ENCODE data around the gene RIMS3.

Gene RIMS3

GRCh38 chr1:40679165-40679953 lies 13.9 kb upstream of the RIMS3 start:
- no peak overlapping the region for H3K4me3 ChIP-seq (ENCODE audit: control insufficient read depth, low read depth, low read length)
- TF ChIP-seq, protein P1, sequence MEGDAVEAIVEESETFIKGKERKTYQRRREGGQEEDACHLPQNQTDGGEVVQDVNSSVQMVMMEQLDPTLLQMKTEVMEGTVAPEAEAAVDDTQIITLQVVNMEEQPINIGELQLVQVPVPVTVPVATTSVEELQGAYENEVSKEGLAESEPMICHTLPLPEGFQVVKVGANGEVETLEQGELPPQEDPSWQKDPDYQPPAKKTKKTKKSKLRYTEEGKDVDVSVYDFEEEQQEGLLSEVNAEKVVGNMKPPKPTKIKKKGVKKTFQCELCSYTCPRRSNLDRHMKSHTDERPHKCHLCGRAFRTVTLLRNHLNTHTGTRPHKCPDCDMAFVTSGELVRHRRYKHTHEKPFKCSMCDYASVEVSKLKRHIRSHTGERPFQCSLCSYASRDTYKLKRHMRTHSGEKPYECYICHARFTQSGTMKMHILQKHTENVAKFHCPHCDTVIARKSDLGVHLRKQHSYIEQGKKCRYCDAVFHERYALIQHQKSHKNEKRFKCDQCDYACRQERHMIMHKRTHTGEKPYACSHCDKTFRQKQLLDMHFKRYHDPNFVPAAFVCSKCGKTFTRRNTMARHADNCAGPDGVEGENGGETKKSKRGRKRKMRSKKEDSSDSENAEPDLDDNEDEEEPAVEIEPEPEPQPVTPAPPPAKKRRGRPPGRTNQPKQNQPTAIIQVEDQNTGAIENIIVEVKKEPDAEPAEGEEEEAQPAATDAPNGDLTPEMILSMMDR (conservative IDR thresholded peaks at IDR 0.05; ENCODE audit: control insufficient read depth, insufficient read depth, low read depth, low read length) = no peak
- DNase-seq (ENCODE audit: low read depth) = no peak

DNA sequence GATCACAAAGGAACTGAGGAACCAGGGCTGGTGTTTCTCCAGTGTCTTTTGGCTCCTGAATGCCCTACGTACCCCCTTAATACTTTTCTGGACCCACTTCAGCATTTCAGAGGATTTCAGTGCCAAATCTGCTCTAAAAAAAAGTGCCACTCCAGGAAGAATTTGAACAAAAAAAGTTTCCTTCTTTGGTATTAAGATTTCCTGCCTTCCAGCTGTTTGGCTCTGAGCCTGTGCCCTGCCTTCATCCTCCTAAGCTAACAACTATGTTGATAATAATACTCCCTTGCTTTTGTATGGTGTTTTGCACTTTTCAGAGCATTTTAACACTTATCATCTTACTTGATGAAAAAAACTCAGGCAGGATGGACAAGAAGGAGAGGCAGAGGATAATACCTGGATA lies 11.0 kb upstream of the RIMS3 start:
- no peak for DNase-seq (ENCODE audit: low read depth)
- no peak overlapping the region for H3K4me3 ChIP-seq (ENCODE audit: control insufficient read depth, low read depth, low read length)
- TF ChIP-seq, protein P1 (conservative IDR thresholded peaks at IDR 0.05; ENCODE audit: control insufficient read depth, insufficient read depth, low read depth, low read length) = no peak

DNA sequence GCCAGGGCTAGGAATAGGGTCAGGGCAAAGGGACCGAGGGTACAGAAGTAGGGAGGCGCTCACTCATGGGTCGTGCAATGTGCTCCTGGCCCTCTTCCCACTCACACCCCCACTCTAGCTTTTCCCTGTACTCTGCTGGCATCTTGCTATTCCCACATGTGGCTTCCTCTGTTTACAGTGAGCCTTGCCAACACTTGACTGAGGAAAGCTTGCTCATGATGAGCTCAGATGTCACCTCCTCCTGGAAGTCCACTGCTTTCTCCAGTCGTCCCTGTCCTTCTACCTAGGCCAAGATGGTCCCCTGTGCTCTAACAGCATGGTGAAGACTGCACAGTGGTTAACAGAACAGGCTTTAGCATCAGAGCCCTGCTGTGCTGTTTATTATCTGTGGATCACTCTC lies 8.0 kb upstream of the RIMS3 start:
- peak; percentile 44 for DNase-seq (ENCODE audit: low read depth)
- TF ChIP-seq, protein P1 (conservative IDR thresholded peaks at IDR 0.05; ENCODE audit: control insufficient read depth, insufficient read depth, low read depth, low read length) = no peak

GRCh38 chr1:40668769-40669525 lies 3.5 kb upstream of the RIMS3 start:
- no peak overlapping the region for H3K4me3 ChIP-seq (ENCODE audit: control insufficient read depth, low read depth, low read length)
- peak; percentile 65 for DNase-seq (ENCODE audit: low read depth)
- TF ChIP-seq, protein P1 (conservative IDR thresholded peaks at IDR 0.05; ENCODE audit: control insufficient read depth, insufficient read depth, low read depth, low read length) = peak; percentile 91

More for the DNA sequence above, 8.0 kb upstream of the RIMS3 start:
- H3K4me3 ChIP-seq (ENCODE audit: control insufficient read depth, low read depth, low read length) = no peak overlapping the region

GRCh38 chr1:40664791-40665190 lies 691 bp downstream of the RIMS3 start:
- no peak for DNase-seq (ENCODE audit: low read depth)
- TF ChIP-seq, protein P1 (conservative IDR thresholded peaks at IDR 0.05; ENCODE audit: control insufficient read depth, insufficient read depth, low read depth, low read length) = no peak
- no peak overlapping the region for H3K4me3 ChIP-seq (ENCODE audit: control insufficient read depth, low read depth, low read length)

DNA sequence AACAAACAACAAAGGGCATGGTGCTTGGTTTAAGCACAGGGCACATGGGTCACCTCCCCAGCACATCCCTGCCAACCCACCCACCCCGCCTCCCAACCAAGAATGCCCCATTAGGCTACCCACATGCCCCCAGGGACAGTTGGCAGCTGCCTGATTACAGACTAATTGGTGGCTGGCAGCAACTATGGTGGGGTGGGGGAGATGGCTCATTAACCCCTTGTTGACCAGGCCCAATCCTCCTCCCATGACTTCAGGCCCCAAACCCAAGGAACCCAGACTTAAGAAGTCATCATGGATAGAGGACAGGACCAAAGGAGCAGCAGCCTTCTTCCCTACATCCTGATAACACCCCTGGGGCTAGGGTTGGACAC lies 1.3 kb downstream of the RIMS3 start:
- TF ChIP-seq, protein P1 (conservative IDR thresholded peaks at IDR 0.05; ENCODE audit: control insufficient read depth, insufficient read depth, low read depth, low read length) = no peak
- no peak for DNase-seq (ENCODE audit: low read depth)
- no peak overlapping the region for H3K4me3 ChIP-seq (ENCODE audit: control insufficient read depth, low read depth, low read length)

Data from fibroblast of mammary gland (primary cell).